ENCODE measurements around the gene ACP7.
"Not testable (repeated sequence)": the region's sequence is repeated elsewhere in the genome, so short reads cannot be mapped to it uniquely, and the experiment has no call there.

The ACP7 gene

DNA sequence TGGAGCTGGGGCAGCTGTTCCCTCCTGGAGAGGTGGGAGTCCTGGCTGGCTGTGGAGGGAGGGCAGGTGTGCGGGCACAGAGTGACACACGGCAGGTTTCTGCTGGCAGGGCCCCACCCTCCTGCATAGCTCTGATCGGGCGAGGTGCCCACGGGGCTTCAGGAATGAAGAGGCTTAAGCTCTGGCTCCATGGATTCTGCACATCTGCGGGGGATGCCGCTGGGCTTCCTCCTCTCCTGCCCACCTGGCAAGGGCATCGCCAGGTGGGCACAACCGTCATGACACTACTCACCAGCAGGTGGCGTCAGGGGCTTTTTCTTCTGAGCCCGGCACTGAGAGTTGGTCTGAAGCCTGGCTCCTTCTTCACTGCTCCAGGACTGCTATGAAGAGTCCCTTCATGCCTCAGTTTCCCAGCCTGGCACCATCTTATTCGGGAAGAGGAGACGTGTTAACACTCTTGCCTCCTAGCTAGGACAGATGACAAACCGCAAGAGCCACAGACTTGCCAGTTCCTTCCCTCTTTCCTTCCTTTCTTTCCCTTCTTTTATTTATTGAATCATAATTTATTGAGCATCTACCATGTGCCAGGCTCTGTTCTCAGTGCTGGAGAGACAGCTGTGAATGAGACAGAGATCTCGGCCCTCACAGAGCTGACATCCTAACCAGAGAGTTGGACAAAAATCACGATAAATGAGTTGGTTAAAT, 26.2 kb downstream of the ACP7 start:
- no peak for DNase-seq

DNA sequence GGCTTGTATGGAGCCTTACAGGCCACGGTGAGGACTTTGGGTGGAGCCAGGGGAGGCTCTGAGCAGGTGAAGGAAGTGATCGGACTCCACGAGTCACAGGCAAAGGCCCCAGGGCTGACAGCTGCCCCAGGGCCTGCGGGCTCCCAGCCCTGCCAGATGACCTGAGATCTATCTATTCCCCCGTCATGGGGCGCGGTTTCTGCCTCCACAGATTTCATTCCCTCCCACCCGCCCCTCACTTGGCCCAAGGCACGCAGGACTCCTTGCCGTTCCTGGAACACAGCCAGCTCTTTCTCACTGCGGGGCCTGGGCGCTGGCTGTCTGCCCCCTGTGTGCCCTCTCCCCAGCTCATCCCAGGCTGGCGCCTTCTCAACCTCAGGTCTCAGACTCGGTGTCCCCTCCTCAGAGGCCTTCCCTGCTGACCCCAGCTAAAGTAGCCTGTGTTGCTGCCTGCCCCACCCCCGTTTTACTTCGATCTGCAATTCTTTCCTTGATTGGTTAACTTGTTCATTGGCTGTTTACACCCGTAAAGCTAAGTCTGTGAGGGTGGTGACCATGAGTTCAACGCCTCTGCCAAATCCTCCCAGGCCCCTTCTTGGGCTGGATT, 27.5 kb downstream of the ACP7 start:
- DNase-seq = no peak

DNA sequence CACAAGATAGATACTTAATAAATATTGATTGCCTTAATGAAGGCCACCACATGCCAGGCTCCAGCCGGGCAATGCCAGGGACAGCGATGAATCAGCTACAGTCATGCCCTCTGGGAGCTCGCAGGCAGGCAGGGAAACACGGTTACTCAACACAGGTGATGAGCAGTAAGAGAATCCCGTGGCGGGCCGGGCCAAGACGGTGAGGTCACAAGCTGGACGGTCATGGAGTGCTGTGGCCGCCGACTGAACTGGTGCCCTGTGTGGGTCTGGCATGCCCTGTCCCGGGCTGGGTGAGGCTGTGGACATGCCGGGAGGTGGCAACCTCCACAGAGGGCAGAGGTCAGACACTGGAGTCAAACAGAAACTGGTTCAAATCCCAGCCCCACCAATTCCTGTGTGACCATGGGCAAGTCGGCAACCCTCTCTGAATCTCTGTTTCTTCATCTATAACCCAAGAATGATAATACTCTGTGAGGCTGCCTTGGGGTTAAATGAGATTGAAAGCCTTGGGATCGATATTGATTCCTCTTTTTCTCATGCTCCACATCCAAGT, 28.2 kb downstream of the ACP7 start:
- DNase-seq = no peak

DNA sequence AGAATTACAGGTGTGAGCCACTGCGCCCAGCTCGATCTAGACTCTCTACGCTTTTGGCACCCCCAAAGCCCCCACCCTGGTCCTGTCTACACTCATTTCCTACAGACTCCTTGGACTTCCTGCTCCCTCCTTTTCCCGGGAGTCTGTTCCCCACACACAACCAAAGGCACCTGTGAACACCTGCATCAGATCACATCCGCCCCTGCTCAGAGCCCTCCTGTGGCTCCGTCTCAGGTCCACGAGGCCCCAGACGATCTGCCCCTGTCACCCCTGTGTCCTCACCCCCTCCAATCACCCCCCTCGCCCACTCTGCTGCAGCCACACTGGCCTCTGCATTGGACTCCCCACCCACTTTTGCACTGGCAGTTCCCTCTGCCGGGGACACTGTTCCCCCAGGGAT, 29.0 kb downstream of the ACP7 start:
- no peak for DNase-seq

DNA sequence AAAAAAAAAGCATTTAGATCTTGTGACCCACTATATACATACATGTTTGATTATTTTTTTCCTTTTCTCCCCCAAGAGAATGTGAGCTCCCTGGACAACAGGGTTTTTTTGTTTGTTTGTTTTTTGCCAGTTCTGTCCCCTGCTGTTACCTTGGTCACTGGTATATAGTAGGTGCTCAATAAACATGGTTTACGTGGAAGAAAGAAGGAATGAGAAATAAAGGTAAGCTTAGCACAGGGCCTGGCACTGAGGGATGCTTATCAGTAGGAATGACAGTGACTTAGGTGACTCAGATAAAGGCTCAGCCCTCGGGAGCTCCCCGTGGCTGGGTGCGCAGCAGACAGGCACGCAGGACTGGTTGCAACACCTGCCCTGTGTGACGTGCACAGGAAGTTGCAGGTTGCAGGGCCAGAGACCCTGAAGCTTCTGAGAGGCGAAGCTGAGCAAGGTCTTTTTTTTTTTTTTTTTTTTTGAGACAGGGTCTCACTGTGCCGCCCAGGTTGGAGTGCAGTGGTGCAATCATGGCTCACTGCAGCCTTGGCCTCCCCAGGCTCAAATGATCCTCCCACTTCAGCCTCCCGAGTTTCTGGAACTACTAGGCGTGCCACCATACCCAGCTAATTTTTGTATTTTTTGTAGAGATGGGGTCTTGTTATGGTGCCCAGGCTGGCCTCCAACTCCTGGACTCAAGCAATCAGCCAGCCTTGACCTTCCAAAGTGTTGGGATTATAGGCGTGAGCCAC, 31.1 kb downstream of the ACP7 start:
- no peak for DNase-seq

DNA sequence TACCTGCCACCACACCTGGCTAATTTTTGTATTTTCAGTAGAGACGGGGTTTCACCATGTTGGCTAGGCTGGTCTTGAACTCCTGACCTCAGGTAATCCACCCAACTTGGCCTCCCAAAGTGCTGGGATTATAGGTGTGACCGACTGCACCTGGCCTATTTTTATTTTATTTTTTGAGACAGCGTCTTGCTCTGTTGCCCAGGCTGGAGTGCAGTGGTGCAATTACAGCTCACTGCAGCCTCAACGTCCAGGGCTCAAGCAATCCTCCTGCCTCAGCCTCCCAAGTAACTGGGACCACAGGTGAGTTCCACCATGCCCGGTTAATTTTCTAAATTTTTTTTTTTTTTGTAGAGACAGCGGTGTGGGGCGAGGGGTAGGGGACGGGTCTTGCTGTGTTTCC, 32.9 kb downstream of the ACP7 start:
- DNase-seq = not testable (repeated sequence)

DNA sequence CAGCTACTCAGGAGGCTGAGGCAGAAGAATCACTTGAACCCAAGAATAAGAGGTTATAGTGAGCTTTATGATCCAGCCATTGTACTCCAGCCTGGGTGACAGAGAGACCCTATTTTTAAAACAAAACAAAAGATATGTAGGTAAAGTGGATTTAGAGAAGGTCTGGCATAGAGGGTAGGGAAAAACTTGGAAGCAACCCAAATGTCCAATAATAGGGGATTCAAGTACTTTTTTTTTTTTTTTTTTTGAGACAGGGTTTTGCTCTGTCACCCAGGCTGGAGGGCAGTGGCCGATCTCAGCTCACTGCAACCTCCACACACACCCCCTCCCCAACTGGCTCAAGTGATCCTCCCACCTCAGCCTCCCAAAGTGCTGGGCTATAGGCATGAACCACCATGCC, 35.7 kb downstream of the ACP7 start:
- DNase-seq = no peak

DNA sequence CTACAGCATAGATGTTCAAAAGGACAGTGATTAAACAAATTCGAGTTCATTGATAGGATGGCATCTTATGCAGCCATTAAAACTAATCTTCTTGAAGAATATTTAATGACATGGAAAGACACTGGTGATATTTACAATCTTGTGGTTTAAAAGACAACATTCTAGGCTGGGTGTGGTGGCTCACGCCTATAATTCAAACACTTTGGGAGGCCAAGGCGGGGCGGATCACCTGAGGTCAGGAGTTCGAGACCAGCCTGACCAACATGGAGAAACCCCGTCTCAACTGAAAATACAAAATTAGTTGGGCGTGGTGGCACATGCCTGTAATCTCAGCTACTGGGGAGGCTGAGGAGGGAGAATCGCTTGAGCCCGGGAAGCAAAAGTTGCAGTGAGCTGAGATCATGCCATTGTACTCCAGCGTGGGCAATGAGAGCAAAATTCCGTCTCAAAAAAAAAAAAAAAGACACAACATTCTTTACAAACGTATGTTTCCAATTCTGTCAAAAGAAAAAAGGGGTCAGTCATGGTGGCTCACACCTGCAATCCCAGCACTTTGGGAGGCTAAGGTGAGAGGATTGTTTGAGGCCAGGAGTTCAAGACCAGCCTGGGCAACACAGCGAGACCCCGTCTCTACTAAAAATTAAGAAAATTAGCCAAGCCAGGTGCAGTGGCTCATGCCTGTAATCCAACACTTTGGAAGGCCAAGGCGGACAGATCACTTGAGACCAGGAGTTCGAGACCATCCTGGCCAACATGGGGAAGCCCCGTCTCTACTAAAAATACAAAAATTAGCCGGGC, 39.0 kb downstream of the ACP7 start:
- no peak for DNase-seq

DNA sequence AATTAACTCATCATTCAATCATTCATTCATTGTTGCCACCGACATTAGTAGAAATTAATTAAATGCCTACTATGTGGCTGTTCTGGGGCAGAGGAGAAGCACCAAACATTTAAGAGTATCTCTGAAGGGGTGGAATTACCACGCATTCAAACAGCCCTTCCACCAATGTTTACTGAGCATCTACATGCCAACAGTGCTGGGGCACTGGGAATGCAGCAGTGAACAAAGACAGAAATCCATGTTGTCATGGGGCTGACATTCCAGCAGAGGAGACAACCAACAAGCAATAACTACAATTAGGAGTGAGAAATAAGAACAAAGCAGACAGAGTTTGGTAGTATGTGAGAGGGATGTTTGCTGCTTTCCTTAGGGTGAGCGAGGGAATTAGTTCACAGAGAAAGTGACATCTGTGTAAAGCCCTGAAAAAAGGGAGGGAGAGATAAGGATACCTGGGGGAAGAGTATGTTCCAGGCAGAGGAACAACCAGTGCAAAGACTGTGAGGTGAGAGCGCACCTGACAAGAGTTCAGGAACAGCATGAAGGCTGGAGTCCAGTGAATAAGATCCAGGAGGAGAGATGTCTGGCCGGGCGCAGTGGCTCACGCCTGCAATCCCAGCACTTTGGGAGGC, 40.1 kb downstream of the ACP7 start:
- DNase-seq = no peak

DNA sequence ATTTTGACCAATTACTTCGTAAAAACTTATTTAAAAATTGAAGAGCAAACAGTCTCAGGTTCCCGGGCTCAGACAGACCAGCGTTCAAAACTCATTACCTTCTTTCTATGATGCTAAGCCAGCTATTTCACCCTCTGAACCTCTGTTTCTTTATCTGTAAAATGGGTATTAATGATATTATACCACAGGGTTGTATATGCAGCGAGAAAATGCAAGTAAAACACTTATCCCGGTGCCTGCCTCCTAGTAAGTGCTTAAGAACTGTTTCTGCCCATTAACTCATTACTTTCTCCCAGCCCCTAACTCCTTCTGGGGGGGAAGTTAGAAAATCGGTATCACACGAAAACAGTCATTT, 41.0 kb downstream of the ACP7 start:
- DNase-seq = no peak

DNA sequence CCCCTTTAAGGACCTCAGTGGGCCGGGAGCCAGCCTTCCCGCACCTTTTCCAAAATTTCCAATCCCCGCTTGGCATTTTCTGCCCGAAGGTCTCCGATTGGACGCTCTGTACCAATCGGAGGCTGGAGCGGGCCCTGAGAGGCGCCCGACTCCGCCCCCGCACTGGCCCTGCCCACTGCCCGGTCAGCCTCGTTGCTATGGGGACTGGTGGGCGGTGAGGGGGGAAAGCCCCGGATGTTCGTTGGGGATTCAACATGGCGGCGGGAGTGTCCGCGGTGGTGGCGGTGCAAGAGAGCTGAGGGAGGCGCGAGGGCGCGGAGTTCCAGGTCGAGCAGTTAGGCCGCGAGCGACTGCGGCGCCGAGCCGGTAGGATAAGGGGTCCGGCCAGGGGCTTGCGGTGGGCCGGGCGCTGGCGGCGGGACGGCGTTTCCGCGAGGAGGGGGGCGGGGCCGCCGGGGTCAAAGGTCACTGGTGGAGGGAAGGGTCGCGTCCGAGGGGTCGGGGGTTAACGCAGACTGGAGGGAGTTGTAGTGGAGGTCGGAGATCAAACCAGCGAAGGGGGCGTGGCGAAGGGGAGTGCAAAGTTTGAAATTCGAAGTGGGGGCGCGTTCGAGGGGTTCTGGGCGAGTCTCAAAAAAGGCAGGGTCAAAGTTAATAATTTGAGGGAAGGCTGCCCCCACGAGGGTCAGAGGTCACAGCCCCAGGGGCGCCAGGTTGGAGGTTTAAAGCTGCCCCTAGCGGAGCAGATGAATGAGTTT, 41.6 kb downstream of the ACP7 start, which contains the start of gene PAK4:
TSS of gene PAK4 (plus strand) at position 233 of the 758 bp plus-strand sequence. CDS start 43,768 bp downstream, outside the sequence.
- DNase-seq = peak; percentile 71

DNA sequence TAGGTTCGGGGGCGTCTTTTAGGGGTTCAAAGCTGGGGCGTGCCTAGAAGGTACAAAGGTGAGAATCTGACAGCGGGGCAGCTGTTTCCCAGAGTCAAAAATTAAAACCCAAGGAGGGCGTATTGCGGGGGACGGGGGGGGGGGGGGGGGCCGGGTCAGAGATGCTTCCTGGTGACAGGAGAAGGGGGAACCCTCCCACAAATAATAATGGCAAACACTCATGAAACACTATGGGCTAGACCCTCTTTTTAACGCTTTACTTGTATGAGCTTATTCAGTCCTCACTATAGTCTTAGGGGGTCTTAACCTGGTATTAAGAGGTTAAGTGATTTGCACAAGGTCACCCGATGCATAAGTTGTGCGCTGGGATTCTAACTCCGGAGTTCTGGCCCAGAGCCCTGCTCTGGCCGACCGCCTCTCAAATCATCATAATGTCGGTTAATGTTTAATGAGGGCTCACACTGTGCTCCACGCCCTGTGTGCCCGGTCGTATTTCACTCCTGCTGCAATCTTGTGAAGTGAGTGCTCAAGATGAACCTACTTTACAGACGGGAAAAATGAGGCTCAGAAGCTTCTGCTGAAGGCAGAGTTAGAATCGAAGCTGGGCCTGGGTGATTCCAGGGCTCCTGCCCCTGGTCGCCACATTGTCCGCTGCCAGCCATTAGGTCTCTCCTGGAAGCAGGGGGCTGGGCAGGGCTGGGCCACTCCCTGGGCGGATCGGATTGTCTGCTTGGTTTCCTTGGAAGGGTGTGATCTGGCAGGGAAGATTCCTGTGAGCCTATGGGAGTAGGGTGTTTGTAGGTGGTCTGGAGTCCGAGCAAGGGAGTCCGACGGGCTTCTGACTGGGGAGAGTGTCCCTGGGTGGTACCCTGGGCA, 42.4 kb downstream of the ACP7 start:
- no peak for DNase-seq

DNA sequence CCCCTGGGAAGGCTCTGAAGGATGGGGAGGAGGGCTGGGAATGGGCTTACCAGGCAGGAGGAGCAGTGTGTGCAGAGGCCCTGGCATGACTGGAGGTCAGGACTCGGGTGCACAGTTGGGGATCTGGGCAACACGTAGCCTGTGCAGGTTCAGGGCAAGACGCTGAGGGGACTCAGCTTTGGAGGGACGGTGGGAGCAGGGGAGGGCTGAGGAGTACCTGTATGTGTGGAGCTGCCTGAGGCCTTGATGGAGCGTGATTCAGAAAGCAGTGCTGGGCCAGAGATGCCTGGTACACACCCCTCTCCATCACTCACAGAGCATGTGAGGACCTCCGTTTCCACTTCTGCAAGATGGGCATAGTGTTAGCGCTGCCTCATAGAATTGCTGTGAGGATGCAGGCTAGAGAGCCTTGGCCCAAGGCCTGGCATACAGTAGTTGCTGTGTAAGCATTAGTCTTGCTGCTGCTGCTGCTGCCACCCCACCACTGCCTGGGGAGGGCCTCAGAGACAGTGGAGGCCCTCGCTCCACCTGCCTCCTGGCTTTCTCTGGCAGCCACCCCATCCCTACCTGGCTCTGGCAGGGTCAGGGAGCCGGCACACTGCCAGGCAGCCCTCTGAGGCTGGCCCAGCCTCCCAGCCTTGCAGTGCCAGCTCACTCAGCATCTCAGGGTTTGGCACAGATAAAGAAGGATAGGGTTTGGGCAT, 43.8 kb downstream of the ACP7 start:
- no peak for DNase-seq

DNA sequence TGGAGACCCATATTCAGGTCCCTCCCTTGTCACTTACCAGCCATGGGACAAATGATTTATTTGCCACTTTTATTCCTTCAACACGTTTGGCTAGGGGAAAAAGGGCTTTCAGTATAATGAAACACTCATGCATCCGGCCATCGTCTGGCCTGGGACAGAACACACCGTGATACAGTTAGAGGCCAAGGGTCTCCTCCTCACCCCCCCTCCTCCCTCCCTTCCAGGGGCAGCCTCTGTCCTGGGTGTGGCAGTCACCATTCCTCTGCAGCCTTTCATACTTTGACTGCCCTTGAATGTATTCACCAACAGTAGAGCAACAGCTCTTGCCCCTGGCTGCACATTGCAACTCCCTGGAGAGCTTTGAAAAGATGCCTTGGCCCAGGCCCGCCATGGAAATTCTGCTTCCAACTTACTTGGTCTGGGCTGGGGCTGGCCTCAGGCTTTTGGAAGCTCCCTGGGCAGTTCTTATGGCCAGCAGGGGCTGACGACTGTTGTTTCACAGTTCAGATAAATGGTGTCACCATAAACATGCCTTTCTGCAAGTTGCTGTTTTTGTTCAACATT, 44.4 kb downstream of the ACP7 start:
- no peak for DNase-seq

DNA sequence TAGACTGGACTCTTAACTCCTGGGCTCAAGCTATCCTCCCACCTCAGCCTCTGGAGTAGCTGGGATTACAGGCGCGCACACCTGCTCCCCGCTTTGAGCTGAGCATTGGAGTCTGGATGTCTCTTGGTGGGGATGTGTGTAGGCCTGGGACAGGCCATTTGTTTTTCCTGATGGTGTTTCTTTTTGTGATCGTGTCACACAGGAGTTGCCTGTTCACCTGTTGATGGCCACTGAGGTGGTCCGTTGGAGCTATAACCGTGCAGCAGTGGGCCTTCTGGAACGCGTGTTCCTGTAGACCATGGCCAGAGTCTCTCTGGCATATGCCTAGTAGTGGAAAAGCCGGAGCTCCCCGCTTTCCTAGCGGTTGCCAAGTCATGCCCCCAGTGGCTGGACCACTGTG, 44.9 kb downstream of the ACP7 start:
- no peak for DNase-seq

DNA sequence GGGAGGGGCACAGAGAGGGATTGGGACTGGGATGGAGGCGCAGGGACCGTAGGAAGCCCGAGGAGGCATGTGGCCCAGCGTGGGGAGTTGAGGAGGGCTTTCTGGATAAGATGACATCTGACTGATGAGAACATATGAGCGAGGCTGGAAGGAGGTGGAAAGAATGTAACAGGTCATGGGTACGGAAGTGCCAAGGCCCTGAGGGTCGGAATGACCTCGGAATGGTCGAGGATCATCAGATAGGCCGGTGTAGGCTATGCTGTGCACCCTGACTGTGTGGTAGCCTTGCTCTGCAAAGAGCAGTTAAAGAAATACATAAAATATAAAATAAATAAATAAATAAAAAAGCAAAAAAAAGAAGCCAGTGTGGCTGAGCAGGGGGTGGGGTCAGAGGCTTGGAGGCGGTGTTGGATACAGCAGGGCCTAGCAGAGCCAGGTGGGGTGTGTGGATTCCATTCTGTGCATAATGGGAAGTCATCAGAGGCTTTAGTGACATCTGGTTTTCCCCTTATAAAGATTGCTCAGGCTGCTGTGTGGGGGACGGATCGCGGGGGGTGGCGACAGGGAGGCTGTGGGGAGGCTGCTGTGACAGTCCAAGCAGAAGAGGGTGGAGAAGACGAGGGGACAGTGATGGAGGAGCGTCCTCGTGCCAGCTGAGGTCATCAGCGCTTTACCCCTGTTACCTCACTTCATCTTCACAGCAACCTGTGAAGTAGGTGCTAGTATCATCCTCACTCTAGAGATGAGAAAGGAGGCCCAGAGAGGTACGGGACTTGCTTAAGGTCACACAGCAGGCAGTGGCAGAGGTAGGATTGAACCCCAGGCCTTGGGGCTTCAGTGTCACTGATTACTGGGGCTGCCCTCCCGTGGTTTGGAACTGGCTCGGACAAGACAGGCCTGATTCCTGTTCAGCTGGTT, 46.4 kb downstream of the ACP7 start:
- DNase-seq = no peak

DNA sequence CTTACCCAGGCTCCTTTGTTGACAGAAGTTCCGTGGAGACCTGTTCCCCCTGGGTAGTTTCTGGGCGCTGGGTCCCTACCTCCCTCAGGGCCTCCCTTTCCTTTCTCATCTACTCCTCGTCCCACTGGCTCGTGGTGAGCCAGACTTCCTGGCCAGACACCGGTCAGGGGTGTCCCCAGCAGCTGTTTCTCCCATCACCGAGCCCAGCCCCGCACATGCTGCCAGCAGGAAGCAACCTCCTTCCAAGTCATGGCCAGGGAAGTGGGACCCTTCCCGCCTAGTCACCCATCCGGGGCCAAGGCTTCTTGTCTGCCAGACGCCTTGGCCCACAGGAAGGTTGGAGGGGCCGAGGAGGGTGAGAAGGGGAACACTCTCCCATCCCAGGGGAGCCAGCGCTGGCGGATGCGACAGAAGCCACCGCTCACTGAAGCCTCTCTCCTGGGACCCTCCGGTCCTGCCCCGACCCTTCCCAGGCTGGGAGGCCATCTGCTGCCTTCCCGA, 47.1 kb downstream of the ACP7 start:
- DNase-seq = no peak

DNA sequence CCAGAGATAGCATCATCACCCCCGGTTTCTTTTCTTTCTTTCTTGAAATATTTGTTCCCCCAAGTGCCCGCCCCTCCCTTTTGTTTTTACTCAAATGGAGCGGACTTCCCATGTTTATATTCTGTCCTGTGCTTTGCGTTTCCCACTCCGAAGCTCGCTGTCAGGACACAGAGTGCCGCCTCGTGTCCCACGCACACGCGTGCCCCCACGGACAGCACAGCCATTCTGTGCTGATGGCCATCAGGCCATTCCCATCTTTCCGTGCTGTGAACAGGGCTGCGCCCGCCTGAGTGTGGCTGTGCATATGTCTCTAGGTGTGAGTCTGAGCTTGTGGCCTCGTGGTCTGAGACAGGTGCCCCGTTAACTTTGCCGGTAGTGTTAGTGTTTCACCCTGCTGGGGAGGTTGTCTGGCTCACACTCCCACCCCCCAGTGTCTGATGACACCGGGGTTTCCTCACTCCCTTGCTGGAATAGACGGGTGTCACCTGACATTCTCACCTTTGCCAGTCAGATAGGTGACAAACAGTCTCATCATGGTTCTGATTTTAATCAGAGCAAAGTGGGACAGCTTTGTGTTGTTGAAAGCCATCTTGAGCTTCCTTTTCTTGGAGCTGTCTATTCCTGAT, 48.3 kb downstream of the ACP7 start:
- DNase-seq = no peak
